ENCODE data around the gene BCS1L.

The BCS1L gene, protein sequence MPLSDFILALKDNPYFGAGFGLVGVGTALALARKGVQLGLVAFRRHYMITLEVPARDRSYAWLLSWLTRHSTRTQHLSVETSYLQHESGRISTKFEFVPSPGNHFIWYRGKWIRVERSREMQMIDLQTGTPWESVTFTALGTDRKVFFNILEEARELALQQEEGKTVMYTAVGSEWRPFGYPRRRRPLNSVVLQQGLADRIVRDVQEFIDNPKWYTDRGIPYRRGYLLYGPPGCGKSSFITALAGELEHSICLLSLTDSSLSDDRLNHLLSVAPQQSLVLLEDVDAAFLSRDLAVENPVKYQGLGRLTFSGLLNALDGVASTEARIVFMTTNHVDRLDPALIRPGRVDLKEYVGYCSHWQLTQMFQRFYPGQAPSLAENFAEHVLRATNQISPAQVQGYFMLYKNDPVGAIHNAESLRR

GRCh38 chr2:218659258-218659987, at the start of gene BCS1L, which contains the start of gene ZNF142:
Gene BCS1L, plus strand, starts transcription at chr2:218659683. Its CDS starts 1,305 bp downstream, at chr2:218660988.
Gene ZNF142, minus strand, starts transcription at chr2:218659623. Its CDS starts 3,194 bp downstream, at chr2:218656429.
- in situ Hi-C loops (cut with HindIII; ENCODE audit: low pct_ligation_motif_present, low pct_unique_long_range_greater_than_20kb, low sequenced_read_pairs): no loop called here
- DNase-seq: peak; percentile 90

GRCh38 chr2:218615868-218616315, 43.6 kb upstream of the BCS1L start:
- DNase-seq: no peak
- in situ Hi-C loops (cut with HindIII; ENCODE audit: low pct_ligation_motif_present, low pct_unique_long_range_greater_than_20kb, low sequenced_read_pairs): no loop called here

DNA sequence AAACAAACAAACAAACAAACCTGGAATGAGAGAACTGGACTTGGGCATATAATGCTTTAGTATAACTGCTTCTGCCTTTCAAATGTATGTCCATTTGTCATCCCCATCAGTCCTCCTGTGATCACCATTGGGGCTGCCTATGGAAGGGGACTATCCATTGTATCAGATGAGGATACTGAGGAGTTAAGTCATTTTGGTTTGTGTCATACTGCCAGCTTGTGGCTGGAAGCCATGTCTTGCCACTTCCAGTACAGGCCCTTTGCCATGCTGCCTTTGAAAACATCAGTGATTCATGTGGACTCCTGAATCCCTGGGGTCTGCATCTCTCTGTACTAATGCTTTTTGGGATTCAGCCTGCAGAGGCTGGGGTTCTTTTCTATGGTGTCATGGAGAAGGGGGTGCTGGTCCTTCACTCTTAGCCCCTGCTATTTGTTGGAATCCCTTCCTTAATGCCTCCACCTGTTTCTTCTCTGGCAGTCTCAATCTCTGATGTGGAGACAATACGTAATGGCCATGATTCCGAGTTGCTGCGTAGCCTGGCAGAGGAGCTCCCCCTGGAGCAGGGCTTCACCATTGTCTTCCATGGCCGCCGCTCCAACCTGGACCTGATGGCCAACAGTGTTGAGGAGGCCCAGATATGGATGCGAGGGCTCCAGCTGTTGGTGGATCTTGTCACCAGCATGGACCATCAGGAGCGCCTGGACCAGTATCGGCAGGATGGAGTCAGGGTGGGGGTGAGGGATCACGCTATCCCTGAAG, 41.2 kb upstream of the BCS1L start:
- in situ Hi-C loops (cut with HindIII; ENCODE audit: low pct_ligation_motif_present, low pct_unique_long_range_greater_than_20kb, low sequenced_read_pairs): no loop called here
- DNase-seq: no peak

DNA sequence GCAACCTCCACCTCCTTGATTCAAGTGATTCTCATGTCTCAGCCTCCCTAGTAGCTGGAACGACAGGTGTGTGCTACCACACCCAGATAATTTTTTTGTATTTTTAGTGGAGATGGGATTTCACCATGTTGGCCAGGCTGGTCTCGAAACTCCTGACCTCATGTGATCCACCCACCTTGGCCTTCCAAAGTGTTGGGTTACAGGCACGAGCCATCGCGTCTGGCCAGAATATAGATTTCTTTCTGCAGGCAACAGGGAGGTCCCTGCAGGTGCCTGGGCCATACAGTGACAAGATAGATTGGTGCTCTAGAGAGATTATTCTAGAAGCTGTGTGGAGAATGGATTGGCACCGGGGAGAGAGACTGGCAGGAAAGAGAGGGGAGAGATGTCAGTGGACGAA, 38.5 kb upstream of the BCS1L start:
- DNase-seq: no peak
- in situ Hi-C loops (cut with HindIII; ENCODE audit: low pct_ligation_motif_present, low pct_unique_long_range_greater_than_20kb, low sequenced_read_pairs): no loop called here

GRCh38 chr2:218622606-218623365, 36.7 kb upstream of the BCS1L start:
- no peak for DNase-seq

GRCh38 chr2:218623366-218623705, 36.1 kb upstream of the BCS1L start:
- DNase-seq: no peak
- in situ Hi-C loops (cut with HindIII; ENCODE audit: low pct_ligation_motif_present, low pct_unique_long_range_greater_than_20kb, low sequenced_read_pairs): no loop called here

More at GRCh38 chr2:218622606-218623365, 36.7 kb upstream of the BCS1L start:
- in situ Hi-C loops (cut with HindIII; ENCODE audit: low pct_ligation_motif_present, low pct_unique_long_range_greater_than_20kb, low sequenced_read_pairs): no loop called here

DNA sequence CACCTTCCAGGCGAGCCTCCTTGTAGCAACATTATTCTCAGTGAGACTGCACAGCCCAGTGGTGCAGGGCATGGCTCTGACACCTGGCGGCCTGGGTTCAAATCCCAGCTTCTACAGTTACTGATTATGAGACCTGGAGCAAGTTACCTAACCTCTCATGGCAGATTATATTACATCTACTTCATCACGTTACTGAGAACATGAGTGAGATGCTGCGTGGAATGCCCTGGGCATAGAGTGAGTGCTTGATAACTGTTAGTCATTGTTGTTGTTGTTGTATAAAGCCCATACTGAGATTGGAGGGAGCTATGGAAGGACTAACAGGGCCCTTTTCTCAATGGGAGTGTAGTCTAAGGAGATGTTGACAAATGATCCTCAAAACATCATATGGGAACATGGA, 33.1 kb upstream of the BCS1L start:
- in situ Hi-C loops (cut with HindIII; ENCODE audit: low pct_ligation_motif_present, low pct_unique_long_range_greater_than_20kb, low sequenced_read_pairs): no loop called here
- DNase-seq: no peak

- DNase-seq: no peak
- in situ Hi-C loops (cut with HindIII; ENCODE audit: low pct_ligation_motif_present, low pct_unique_long_range_greater_than_20kb, low sequenced_read_pairs): no loop called here
Observed at GRCh38 chr2:218627939-218628338, 31.5 kb upstream of the BCS1L start.

DNA sequence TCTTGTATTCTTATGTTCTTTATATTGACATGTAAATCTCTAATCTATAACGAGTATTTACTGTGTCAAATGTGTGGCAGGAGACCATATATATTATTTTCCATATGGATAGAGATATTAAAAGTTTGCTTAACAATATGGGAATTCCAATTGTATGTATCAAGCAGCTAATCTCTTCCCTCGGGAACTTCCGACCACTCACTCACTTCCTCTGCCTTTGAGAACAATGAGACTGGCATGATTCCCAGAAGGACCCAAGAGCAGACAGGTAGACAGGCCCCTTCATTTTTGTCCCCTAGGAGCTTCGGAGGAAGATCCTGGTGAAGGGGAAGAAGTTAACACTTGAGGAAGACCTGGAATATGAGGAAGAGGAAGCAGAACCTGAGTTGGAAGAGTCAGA, 27.6 kb upstream of the BCS1L start:
- in situ Hi-C loops (cut with HindIII; ENCODE audit: low pct_ligation_motif_present, low pct_unique_long_range_greater_than_20kb, low sequenced_read_pairs): no loop called here
- no peak for DNase-seq

- in situ Hi-C loops (cut with HindIII; ENCODE audit: low pct_ligation_motif_present, low pct_unique_long_range_greater_than_20kb, low sequenced_read_pairs): no loop called here
- DNase-seq: no peak
Observed at GRCh38 chr2:218635719-218636118, 23.8 kb upstream of the BCS1L start.

GRCh38 chr2:218638372-218638771, 21.1 kb upstream of the BCS1L start:
- DNase-seq: no peak
- in situ Hi-C loops (cut with HindIII; ENCODE audit: low pct_ligation_motif_present, low pct_unique_long_range_greater_than_20kb, low sequenced_read_pairs): no loop called here

- in situ Hi-C loops (cut with HindIII; ENCODE audit: low pct_ligation_motif_present, low pct_unique_long_range_greater_than_20kb, low sequenced_read_pairs): no loop called here
- DNase-seq: no peak
Observed at GRCh38 chr2:218642121-218642656, 17.3 kb upstream of the BCS1L start.

- in situ Hi-C loops (cut with HindIII; ENCODE audit: low pct_ligation_motif_present, low pct_unique_long_range_greater_than_20kb, low sequenced_read_pairs): no loop called here
- DNase-seq: no peak
Observed at GRCh38 chr2:218642786-218643185, 16.7 kb upstream of the BCS1L start.

DNA sequence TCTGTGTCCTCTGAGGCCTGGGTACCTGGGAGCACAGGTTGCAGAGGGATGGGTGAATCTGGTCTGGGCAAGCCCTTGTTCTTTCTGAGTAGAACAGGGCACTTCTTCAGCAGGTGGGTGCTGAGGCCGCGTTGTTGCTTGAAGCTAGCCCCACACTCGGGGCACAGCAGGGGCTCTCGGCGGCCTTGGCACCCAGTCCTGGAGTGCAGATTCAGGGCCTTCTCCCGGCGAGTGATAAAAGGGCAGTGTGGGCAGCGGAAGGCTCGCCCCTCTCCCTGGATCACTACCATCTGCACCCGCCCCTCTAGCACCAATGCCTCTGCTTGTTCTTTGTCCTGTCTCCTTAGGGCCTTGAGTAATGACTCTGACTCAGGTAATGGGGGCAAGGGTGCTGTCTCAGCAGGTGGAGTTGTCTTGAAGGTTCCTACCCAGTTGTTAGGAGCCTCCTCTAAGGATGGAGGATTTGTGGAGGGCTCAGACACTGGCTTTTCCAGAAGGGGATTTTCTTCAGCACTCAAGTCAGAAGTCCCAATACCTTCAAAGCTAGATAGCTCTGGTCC, 15.7 kb upstream of the BCS1L start:
- in situ Hi-C loops (cut with HindIII; ENCODE audit: low pct_ligation_motif_present, low pct_unique_long_range_greater_than_20kb, low sequenced_read_pairs): no loop called here
- no peak for DNase-seq

DNA sequence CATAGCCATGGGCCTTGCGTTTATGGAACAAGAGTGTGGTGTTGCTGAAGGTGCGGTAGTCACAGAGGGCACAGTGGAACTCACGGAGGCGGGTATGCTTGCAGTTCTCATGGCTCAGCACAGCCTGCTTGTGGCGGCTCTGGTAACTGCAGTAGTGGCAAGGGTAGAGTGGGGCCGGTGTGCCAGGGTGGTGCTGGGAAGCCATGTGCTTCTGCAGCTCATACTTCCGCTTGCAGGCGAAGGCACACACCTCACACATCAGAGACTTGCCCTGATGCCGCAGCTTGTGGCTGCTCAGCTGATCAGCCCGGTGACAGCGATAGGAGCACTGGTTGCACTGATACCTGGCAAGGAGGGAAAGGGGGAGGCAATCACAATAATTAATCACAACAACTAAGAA, 14.8 kb upstream of the BCS1L start:
- peak; percentile 71 for DNase-seq
- in situ Hi-C loops (cut with HindIII; ENCODE audit: low pct_ligation_motif_present, low pct_unique_long_range_greater_than_20kb, low sequenced_read_pairs): no loop called here

DNA sequence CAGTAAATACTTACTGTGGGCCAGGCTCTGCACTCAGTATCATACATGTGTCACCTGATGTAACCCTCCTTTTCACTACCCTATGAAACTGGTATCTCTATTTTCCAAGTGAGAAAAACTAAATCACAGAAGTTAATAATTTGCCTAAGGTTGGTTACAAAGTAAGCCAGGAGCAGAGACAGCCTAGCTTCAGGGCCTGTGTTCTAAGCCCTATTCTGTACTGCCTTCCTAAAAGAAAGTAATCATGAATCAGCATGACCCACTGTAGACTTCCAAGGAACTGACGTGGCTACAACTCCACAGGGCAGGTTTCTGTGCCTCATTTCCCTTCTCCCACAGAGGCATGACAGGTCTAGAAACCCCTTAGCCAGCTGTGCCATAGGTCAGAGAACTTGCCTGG, 14.4 kb upstream of the BCS1L start:
- DNase-seq: peak; percentile 96
- in situ Hi-C loops (cut with HindIII; ENCODE audit: low pct_ligation_motif_present, low pct_unique_long_range_greater_than_20kb, low sequenced_read_pairs): no loop called here

DNA sequence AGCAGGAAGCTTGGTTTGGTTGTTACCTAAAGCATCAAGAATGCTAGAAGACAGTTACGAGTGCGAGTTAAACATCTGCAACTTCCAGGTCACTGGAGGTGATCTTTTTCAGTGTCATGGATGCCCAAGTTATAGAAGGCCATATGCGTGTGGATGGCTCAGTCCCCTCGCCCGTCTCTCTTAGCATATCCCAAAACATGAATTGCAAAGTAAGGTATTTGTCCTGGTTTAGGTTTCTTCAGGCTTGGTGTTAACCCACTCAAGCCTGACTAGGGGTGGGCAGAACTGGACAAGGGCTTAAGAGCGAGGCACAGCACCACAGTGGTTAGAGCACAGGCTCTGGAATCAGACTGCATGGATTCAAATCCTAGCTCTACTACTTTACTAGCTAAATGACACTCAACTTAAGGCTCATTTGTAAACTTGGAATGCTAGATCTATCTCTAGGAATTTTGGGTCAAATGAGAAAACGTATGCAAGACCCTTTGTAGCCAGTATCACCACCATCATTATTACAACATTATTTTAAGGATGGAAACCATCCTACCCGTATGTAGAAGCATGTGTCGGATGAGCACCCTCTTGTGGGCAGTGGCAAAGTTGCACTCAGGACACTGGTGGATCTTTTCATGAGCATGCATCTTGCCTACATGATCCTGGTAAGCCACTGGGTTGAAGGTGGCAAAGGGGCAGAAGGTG, 11.2 kb upstream of the BCS1L start:
- peak; percentile 75 for DNase-seq
- in situ Hi-C loops (cut with HindIII; ENCODE audit: low pct_ligation_motif_present, low pct_unique_long_range_greater_than_20kb, low sequenced_read_pairs): no loop called here

GRCh38 chr2:218648787-218649100, 10.7 kb upstream of the BCS1L start:
- in situ Hi-C loops (cut with HindIII; ENCODE audit: low pct_ligation_motif_present, low pct_unique_long_range_greater_than_20kb, low sequenced_read_pairs): no loop called here
- DNase-seq: no peak
